GM19467 (cell line): ENCODE measurements around the gene CNOT6L.
"Not testable (repeated sequence)": the region's sequence is repeated elsewhere in the genome, so short reads cannot be mapped to it uniquely, and the experiment has no call there.

ENCODE experiments used
- ATAC-seq: cut with Tn5 transposase; IDR thresholded peaks from one replicate; pipeline ENCODE4 v1.9.1; 2021; ENCODE audit warnings: mild to moderate bottlenecking, moderate library complexity; ENCODE audit not compliant: unreplicated experiment

Gene CNOT6L

GRCh38 chr4:77818602-77819403 lies at the start of gene CNOT6L:
Gene CNOT6L (minus strand): TSS chr4:77819368. CDS start chr4:77819308, 60 bp downstream.
- ATAC-seq = peak; percentile 29

GRCh38 chr4:77865259-77865658 lies 46.1 kb upstream of the CNOT6L start:
- no peak for ATAC-seq

- ATAC-seq = not testable (repeated sequence)
Observed at GRCh38 chr4:77863341-77863740, 44.2 kb upstream of the CNOT6L start.

- peak; percentile 85 for ATAC-seq
Observed at GRCh38 chr4:77862478-77863216, 43.5 kb upstream of the CNOT6L start, which contains the start of gene MRPL1. Gene MRPL1 (plus strand): TSS chr4:77862830. CDS start chr4:77862849, 19 bp downstream.

GRCh38 chr4:77861495-77861894 lies 42.3 kb upstream of the CNOT6L start:
- no peak for ATAC-seq

- no peak for ATAC-seq
Observed at GRCh38 chr4:77859256-77859655, 40.1 kb upstream of the CNOT6L start.

GRCh38 chr4:77856152-77856551 lies 37.0 kb upstream of the CNOT6L start:
- ATAC-seq = no peak

- no peak for ATAC-seq
Observed at GRCh38 chr4:77854431-77855111, 35.4 kb upstream of the CNOT6L start.

GRCh38 chr4:77852892-77853495 lies 33.8 kb upstream of the CNOT6L start:
- ATAC-seq = peak; percentile 97

- no peak for ATAC-seq
Observed at GRCh38 chr4:77849278-77849965, 30.3 kb upstream of the CNOT6L start.

GRCh38 chr4:77848508-77848907 lies 29.3 kb upstream of the CNOT6L start:
- no peak for ATAC-seq

- no peak for ATAC-seq
Observed at GRCh38 chr4:77845929-77846328, 26.8 kb upstream of the CNOT6L start.

GRCh38 chr4:77845400-77845799 lies 26.2 kb upstream of the CNOT6L start:
- no peak for ATAC-seq

GRCh38 chr4:77844363-77844762 lies 25.2 kb upstream of the CNOT6L start:
- no peak for ATAC-seq

- ATAC-seq = no peak
Observed at GRCh38 chr4:77843628-77844027, 24.5 kb upstream of the CNOT6L start.

- ATAC-seq = no peak
Observed at GRCh38 chr4:77834403-77834802, 15.2 kb upstream of the CNOT6L start.

GRCh38 chr4:77833126-77833724 lies 14.1 kb upstream of the CNOT6L start:
- no peak for ATAC-seq

GRCh38 chr4:77827343-77827742 lies 8.2 kb upstream of the CNOT6L start:
- ATAC-seq = peak; percentile 74

- ATAC-seq = no peak
Observed at GRCh38 chr4:77826275-77826674, 7.1 kb upstream of the CNOT6L start.

GRCh38 chr4:77821775-77822174 lies 2.6 kb upstream of the CNOT6L start:
- ATAC-seq = no peak
